Stimulated activated CD8-positive, alpha-beta memory T cell treated with anti-CD3 and anti-CD28 coated beads, Interleukin-2, amount 100 ng/mL, for 48 hours (primary cell): ENCODE measurements around the gene PELI3.
A peak's percentile ranks its signal among the peaks of the same experiment; 100 is the strongest.
"Not testable (repeated sequence)": the region's sequence is repeated elsewhere in the genome, so short reads cannot be mapped to it uniquely, and the experiment has no call there.

Experiments used
- DNase-seq, 2 donors: peaks; one replicate each; pipeline ENCODE4 v3.0.0-alpha.2; 2020; ENCODE audit warnings: low read depth in 2 of 2

Gene PELI3

GRCh38 chr11:66443602-66444001 lies 23.1 kb upstream of the PELI3 start:
- no peak for DNase-seq

- no peak for DNase-seq
Observed at GRCh38 chr11:66447012-66447411, 19.7 kb upstream of the PELI3 start.

DNA sequence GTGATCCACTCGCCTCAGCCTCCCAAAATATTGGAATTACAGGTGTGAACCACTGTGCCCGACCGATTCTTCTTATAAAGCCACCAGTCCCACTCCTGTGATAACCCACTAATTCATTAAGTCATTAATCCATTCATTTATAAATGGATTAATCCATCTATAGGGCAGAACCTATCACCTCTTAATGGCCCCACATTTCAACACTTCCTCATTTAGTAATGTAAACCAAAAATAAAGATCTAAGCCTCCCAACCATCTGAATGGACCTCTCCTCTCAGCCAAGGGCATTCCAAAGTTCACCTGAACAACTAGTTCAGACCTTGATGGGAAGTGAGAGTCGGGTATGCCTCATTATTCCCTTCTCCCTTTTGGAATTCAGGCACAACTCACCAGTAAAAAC lies 18.2 kb upstream of the PELI3 start:
- no peak for DNase-seq

GRCh38 chr11:66450560-66450959 lies 16.1 kb upstream of the PELI3 start:
- no peak for DNase-seq

DNA sequence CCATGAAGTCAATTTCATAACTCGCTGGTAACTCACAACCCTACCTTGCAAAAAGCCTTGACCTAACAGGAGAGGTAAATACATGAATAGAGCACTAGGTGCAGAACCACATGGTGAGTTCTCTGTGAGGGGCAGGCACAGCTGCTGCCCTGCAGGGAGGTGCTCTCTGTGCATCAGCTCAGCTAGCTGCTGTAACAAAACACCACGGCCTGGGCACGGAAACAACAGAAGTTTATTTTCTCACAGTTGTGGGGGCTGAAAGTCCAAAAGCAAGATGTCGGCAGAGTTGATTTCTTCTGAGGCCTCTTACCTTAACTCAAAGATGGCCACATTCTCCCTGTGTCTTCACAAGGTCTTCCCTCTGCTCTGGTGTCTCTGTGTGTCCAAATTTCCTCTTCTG lies 15.0 kb upstream of the PELI3 start:
- no peak for DNase-seq

DNA sequence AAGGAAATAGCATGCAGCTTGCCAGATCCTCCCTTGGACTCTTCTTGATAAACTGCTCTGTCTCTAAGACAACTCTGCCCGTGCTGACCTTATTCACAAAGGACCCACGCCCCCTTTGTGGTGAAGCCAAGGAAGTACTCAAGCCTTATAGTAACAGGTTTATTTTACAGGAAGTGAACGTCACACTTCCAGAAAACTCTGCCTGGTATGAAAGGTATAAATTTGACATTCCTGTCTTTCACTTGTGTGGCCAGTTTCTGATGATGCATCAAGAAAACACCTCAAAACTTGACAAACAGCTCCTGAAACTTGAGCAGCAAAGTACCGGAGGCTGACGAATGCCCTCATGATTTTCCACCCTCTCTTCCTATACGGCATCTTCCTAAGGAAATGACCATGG lies 12.5 kb upstream of the PELI3 start:
- no peak for DNase-seq

DNA sequence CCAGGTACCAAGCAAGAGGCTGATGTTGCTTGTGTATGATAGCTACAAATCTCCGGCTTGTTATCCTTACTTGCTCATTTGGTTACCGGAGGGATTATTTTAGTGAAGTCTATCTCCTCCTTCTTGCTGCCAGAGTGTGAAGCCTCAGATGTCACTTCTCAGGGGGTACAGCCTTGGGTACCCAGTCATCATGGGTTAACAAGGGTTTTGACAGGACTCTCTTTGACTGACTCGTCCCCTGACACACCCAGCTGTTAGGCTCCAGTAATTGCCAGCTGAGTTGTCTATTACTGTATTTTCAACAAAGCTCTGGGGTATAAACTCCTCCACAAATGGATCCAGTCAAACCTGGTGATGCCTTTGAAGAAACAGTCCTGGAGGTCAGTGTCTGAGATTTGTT lies 11.9 kb upstream of the PELI3 start:
- DNase-seq, result no peak

DNA sequence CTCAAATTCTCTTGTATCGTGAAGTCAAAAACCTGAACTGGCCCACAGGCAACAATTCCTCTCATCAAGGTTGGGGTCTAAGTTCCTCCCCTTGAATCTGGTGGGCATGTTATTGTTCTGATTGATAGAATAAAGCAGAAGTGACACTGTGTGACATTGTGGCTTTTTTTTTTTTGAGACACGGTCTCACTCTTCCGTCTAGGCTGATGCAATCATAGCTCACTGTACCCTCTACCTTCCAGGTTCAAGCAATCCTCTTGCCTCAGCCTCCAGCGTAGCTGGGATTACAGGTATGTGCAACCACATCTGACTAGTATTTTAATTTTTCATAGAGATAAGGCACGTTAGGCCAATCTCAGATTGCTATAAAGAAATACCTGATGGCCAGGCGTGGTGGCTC lies 8.9 kb upstream of the PELI3 start:
- no peak for DNase-seq

DNA sequence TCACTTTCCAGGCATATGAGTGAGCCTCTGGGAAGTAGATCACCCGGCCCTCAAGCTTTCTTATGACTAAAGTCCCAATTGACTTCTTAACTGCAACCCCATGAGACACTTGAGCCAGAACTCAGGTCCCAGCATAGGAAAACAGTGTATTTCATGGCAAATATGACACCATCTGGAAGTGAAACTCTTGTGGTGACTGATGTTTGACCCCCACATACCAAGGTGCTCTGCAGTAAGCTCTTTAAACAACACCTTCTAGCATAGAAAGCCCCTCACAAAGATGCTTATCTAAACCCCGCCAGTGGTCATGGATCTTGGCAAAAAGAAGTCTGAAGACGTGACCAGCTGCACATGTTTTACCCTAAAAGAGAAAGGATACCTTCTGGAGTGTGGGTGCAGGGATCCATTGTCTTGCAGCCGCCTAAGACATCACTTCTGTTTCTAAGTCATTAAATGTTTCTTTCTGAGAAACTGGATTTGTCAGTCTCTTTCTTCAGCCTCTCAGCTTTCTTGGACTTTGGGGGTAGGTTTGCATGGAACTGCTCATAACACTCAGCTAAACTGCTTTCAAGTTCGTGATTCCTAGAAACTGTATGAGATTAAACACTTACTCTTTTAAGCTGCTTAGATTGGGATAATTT lies 7.4 kb upstream of the PELI3 start:
- DNase-seq, result no peak

DNA sequence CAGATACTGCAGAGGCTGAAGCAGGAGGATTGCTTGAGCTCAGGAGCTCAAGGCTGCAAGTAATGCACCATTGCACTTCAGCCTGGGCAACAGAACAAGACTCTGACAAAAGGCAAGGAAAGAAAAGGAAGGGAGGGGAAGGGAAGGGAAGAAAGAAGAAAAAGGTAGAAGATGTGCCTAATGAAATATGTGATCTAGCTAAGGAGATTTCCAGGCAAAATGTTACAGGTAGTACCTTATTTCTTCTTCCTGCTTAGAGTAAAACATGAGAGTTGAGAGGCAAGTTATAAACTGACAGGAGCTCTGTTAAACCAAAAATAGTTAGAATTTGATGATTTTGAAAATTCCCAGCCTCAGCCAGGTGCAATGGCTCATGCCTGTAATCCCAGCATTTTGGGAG lies 4.7 kb upstream of the PELI3 start:
- no peak for DNase-seq

- DNase-seq, result no peak
Observed at GRCh38 chr11:66462911-66463310, 3.8 kb upstream of the PELI3 start.

GRCh38 chr11:66464116-66464515 lies 2.6 kb upstream of the PELI3 start:
- not testable (repeated sequence) for DNase-seq

DNA sequence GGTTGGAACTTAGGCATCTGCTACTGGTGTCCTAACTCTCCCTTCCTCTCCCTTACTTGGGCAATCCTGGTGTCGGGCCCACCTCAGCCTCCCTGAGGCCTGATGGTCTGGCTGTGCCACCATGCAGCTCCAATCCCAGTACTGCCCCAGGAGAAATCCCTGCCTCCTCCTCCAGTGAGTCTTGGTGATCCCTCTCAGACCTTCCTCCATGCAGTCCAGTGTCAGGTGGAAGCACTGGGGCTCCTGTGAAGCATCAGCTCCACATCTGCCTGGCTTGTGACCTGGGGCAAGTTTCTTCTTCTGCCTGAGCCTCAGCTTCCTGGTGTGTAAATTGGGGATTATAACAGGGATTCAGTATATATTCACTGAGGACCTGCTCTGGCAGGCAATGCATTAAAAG lies 1.8 kb upstream of the PELI3 start:
- no peak for DNase-seq

GRCh38 chr11:66465373-66466224 lies 1.1 kb upstream of the PELI3 start:
- DNase-seq, result no peak

DNA sequence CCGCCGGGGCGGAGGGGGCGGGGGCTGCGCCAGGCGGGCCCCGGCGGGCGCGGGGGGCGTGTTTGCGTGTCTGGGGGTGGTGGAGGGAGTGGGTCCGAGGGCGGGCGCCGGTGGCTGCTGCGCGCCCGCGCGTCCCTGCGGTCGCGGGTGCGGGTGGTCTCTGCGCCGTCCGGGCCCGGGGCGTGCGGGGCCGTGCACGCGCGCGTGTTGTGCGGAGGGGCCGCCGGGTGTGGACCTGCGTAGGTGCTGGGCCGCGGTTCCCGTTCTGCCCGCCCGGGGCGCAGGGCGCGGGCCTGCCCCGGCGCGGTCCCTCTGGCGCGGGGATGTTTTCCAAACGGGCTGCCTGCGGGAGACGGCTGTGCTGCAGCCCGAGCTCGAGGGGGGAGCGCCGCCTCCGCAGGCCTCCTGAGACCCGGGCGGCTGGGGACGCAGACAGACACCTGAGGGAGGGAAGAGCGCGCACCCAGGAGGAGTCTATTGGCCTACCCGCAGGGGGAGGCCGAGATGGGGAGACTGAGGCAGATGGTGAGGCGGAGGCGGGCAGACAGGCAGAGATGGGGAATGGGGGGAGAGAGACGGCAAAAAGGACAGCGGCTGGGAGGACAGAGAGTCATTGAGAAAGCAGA lies 442 bp downstream of the PELI3 start:
- peak in 1 of 2 donors; percentile 26 for DNase-seq

DNA sequence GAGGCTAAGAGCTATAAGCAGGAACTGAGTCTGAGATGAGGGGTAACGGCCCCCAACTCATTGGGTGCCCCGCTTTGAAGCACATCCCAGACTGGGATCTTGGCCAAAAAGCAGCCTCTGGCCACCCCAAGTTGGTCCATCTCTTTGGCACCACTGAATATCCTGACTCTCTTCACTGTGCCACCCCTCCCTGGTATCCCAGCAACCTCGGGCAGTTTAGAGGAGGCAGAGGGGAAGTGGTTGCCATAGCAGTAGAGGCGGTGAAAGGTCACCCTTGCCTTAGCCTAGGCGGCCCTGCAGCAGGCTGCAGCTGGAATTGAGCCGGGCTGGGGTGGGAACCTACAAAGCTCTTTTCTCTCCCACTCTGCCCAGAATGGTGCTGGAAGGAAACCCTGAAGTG lies 1.1 kb downstream of the PELI3 start:
- DNase-seq, result peak in 1 of 2 donors; percentile 18

GRCh38 chr11:66468691-66469090 lies 2.0 kb downstream of the PELI3 start:
- DNase-seq, result no peak

- DNase-seq, result no peak
Observed at GRCh38 chr11:66469441-66469840, 2.7 kb downstream of the PELI3 start.

GRCh38 chr11:66470015-66470414 lies 3.3 kb downstream of the PELI3 start:
- no peak for DNase-seq

DNA sequence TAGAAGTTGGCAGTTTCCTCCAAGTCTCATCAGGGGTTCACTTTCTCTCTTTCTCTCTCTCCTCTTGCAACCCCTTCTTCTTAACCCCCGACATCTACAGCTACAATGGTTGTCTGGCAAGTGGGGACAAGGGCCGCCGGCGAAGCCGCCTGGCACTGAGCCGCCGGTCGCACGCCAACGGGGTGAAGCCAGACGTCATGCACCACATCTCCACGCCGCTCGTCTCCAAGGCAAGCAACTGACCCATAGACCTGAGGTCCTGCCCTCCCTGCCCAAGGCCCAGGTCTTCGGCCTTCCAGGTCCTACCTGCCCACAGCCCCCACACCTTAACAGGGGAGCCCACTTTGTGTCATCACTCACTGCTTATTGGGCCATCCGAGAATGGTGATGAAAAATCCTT lies 4.4 kb downstream of the PELI3 start:
- no peak for DNase-seq

- no peak for DNase-seq
Observed at GRCh38 chr11:66472054-66472453, 5.3 kb downstream of the PELI3 start.

GRCh38 chr11:66473167-66473566 lies 6.5 kb downstream of the PELI3 start:
- DNase-seq, result no peak
